ENCODE measurements around the gene SNX24.

Gene SNX24

DNA sequence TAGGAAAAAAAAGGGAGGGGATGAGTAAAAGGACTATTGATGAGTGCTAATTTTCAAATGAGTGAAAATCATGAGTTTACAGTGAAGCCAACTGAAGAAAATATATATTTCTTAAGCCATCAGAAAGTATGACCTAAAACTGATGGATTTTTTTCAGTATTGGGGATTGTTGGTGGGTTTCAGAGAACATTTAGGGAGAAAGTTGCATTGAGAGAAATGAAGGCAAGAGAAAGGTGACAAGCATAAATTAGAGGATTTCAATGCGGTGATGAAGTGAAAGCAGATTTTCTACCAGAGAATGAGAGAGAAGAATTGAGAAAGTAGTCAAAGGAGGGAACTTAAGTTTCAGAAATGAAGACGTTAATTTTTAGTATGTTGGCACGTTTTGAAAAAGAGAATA is 8.5 kb upstream of the SNX24 start:
- Histone ChIP-seq H3K9ac (ENCODE audit: low read depth, low read length) (no peak overlapping the region), H3K9me3 (ENCODE audit: insufficient read depth, low read length, severe bottlenecking) (no peaks in the 10 kb centered on the region), H3K27me3 (ENCODE audit: insufficient read depth, low read length, poor library complexity) (no peaks in the 10 kb centered on the region), H2AFZ (ENCODE audit: low read depth, low read length) (no peak overlapping the region), H3K79me2 (ENCODE audit: insufficient read depth, low read length) (no peaks in the 10 kb centered on the region), H3K4me3 (ENCODE audit: low read depth in 1 of 2, low read length in 2 of 2) (no peak overlapping the region), H3K4me2 (ENCODE audit: insufficient read depth, low read length) (no peak overlapping the region), H4K20me1 (ENCODE audit: insufficient read depth, low read length) (no peaks in the 10 kb centered on the region), H3K36me3 (ENCODE audit: insufficient read depth, low read length) (no peaks in the 10 kb centered on the region), H3K4me1 (ENCODE audit: insufficient read depth, low read length) (no peaks in the 10 kb centered on the region), H3K27ac (ENCODE audit: low read length) (no peak overlapping the region)
- TF ChIP-seq, protein P1, sequence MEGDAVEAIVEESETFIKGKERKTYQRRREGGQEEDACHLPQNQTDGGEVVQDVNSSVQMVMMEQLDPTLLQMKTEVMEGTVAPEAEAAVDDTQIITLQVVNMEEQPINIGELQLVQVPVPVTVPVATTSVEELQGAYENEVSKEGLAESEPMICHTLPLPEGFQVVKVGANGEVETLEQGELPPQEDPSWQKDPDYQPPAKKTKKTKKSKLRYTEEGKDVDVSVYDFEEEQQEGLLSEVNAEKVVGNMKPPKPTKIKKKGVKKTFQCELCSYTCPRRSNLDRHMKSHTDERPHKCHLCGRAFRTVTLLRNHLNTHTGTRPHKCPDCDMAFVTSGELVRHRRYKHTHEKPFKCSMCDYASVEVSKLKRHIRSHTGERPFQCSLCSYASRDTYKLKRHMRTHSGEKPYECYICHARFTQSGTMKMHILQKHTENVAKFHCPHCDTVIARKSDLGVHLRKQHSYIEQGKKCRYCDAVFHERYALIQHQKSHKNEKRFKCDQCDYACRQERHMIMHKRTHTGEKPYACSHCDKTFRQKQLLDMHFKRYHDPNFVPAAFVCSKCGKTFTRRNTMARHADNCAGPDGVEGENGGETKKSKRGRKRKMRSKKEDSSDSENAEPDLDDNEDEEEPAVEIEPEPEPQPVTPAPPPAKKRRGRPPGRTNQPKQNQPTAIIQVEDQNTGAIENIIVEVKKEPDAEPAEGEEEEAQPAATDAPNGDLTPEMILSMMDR (IDR thresholded peaks at IDR 0.05; ENCODE audit: borderline replicate concordance, extremely low read depth, low read length, poor library complexity, severe bottlenecking): no peak
- TF ChIP-seq EZH2 (IDR thresholded peaks at IDR 0.05; ENCODE audit: borderline replicate concordance, low read depth, low read length, severe bottlenecking): no peak
- ATAC-seq (ENCODE audit: insufficient read depth, low read depth) (no peak), DNase-seq (no peak)

- DNase-seq (no peak), ATAC-seq (ENCODE audit: insufficient read depth, low read depth) (no peak)
- Histone ChIP-seq H2AFZ (ENCODE audit: low read depth, low read length) (no peak overlapping the region), H4K20me1 (ENCODE audit: insufficient read depth, low read length) (no peaks in the 10 kb centered on the region), H3K4me1 (ENCODE audit: insufficient read depth, low read length) (no peaks in the 10 kb centered on the region), H3K9me3 (ENCODE audit: insufficient read depth, low read length, severe bottlenecking) (no peaks in the 10 kb centered on the region), H3K4me2 (ENCODE audit: insufficient read depth, low read length) (no peak overlapping the region), H3K79me2 (ENCODE audit: insufficient read depth, low read length) (no peaks in the 10 kb centered on the region), H3K9ac (ENCODE audit: low read depth, low read length) (no peak overlapping the region), H3K36me3 (ENCODE audit: insufficient read depth, low read length) (no peaks in the 10 kb centered on the region), H3K27me3 (ENCODE audit: insufficient read depth, low read length, poor library complexity) (no peaks in the 10 kb centered on the region), H3K4me3 (ENCODE audit: low read depth in 1 of 2, low read length in 2 of 2) (no peak overlapping the region), H3K27ac (ENCODE audit: low read length) (no peak overlapping the region)
- TF ChIP-seq, protein P1 (IDR thresholded peaks at IDR 0.05; ENCODE audit: borderline replicate concordance, extremely low read depth, low read length, poor library complexity, severe bottlenecking): no peak
- no peak for TF ChIP-seq EZH2 (IDR thresholded peaks at IDR 0.05; ENCODE audit: borderline replicate concordance, low read depth, low read length, severe bottlenecking)
These were observed 5.7 kb upstream of the SNX24 start for GRCh38 chr5:122839731-122840130.

DNA sequence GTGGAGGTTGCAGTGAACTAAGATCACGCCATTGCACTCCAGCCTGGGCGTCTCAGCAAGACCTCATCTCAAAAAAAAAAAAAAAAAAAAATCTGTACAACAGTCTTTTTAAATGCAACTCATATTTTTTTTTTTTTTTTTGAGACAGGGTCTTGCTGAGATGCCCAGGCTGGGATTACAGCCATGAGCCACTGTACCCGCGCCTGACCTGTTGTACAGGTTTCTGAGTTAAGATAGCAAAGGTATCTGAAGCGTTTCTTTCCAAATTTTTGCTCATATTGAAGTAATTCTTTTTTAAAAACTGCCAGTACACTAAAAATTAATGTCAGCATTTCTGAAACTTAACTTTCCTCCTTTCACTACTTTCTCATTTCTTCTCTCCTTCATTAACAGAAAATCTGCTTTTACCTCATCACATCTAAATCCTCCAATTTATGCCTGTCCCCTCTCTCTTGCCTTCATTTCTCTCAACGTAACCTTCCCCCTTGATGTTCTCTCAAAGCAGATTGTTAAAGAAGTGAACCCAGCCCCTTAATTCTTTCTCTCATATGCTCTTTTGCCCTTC is 3.3 kb upstream of the SNX24 start:
- Histone ChIP-seq H3K79me2 (ENCODE audit: insufficient read depth, low read length) (no peaks in the 10 kb centered on the region), H2AFZ (ENCODE audit: low read depth, low read length) (no peak overlapping the region), H3K36me3 (ENCODE audit: insufficient read depth, low read length) (no peaks in the 10 kb centered on the region), H3K27me3 (ENCODE audit: insufficient read depth, low read length, poor library complexity) (no peaks in the 10 kb centered on the region), H3K4me1 (ENCODE audit: insufficient read depth, low read length) (no peaks in the 10 kb centered on the region), H3K9me3 (ENCODE audit: insufficient read depth, low read length, severe bottlenecking) (no peaks in the 10 kb centered on the region), H3K4me2 (ENCODE audit: insufficient read depth, low read length) (no peak overlapping the region), H3K4me3 (ENCODE audit: low read depth in 1 of 2, low read length in 2 of 2) (no peak overlapping the region), H3K27ac (ENCODE audit: low read length) (no peak overlapping the region), H4K20me1 (ENCODE audit: insufficient read depth, low read length) (no peaks in the 10 kb centered on the region), H3K9ac (ENCODE audit: low read depth, low read length) (no peak overlapping the region)
- DNase-seq: no peak
- no peak for ATAC-seq (ENCODE audit: insufficient read depth, low read depth)
- TF ChIP-seq EZH2 (IDR thresholded peaks at IDR 0.05; ENCODE audit: borderline replicate concordance, low read depth, low read length, severe bottlenecking): no peak
- TF ChIP-seq, protein P1 (IDR thresholded peaks at IDR 0.05; ENCODE audit: borderline replicate concordance, extremely low read depth, low read length, poor library complexity, severe bottlenecking): no peak

Data from DND-41 (cell line).